ENCODE results near the gene MRPL21. TPM values are rescaled to one million over a fixed set of nuclear protein-coding genes. Genes with fewer than 3 reads are reported as not detected.

Gene MRPL21
- total and polyA plus RNA-seq, 2 of the 8 experiments (the other 6 are each of a cell fraction or from before 2014, with no cell fraction given) = 102 to 107 TPM

GRCh38 chr11:68854273-68854958 is 49.2 kb downstream of the MRPL21 start (continued):
- no peak for TF ChIP-seq CBX5 (IDR thresholded peaks at IDR 0.05; ENCODE audit: low read depth, low read length)
- TF ChIP-seq RFX5 (IDR thresholded peaks at IDR 0.05; ENCODE audit: borderline replicate concordance, low read depth, low read length) = no peak
- TF ChIP-seq JUN (IDR thresholded peaks at IDR 0.05; ENCODE audit: low read depth, low read length) = no peak
- TF ChIP-seq ZNF274 (IDR thresholded peaks at IDR 0.05; ENCODE audit: borderline replicate concordance, extremely low read depth, low read length) = no peak
- peak; percentile 56 for TF ChIP-seq CTBP2 (IDR thresholded peaks at IDR 0.05; ENCODE audit: borderline replicate concordance, insufficient read depth, insufficient read length, low read length)
